PC-3 (cell line): ENCODE results near the gene AQP2. TPM values are rescaled to one million over a fixed set of nuclear protein-coding genes. Genes with fewer than 3 reads are reported as not detected.

Experiments
- ATAC-seq: fragments of 200-7000 bp; cut with Tn5 transposase; 2 replicates; pipeline ENCODE4 v1.9.1; 2020; ENCODE audit warnings: mild to moderate bottlenecking, moderate library complexity
- BruUV-seq: library from RNA; stranded (reverse); fragments of 400-500 nt; replicated peaks from 2 replicates; lab custom pipeline; 2021; lab: Mats Ljungman, UMichigan
- CTCF ChIA-PET: fragments of 300-600 bp; sonication (Branson Sonifier 250); formaldehyde crosslinking; loops from one replicate; lab custom pipeline; 2022; ENCODE audit warnings: antibody characterized with exemption; lab: Charles Lee
- POLR2A ChIA-PET: fragments of 300-600 bp; sonication (Branson Sonifier 250); formaldehyde crosslinking; loops from one replicate; lab custom pipeline; 2022; ENCODE audit warnings: antibody characterized with exemption; ENCODE audit not compliant: unreplicated experiment; lab: Charles Lee
- DNase-seq: peaks from one replicate; pipeline ENCODE4 v3.0.0-alpha.2; 2015
- H2AFZ ChIP-seq: fragments of 300-600 bp; sonication (generic); 2 replicates; pipeline ENCODE4 v1.6.0; 2016; ENCODE audit warnings: antibody characterized with exemption, low read length
- H3F3A ChIP-seq: fragments of 300-600 bp; sonication (generic); one replicate; pipeline ENCODE4 v1.6.0; 2017; ENCODE audit warnings: antibody characterized with exemption, low read length, control low read depth, mild to moderate bottlenecking; ENCODE audit not compliant: unreplicated experiment
- H3K27ac ChIP-seq: fragments of 300-600 bp; sonication (generic); 2 replicates; pipeline ENCODE4 v1.5.1; 2016; ENCODE audit warnings: mild to moderate bottlenecking, low read length
- H3K27me3 ChIP-seq: fragments of 300-600 bp; sonication (generic); 2 replicates; pipeline ENCODE4 v1.6.1; 2016; ENCODE audit warnings: low read length, mixed read lengths
- H3K36me3 ChIP-seq: fragments of 300-600 bp; sonication (generic); 2 replicates; pipeline ENCODE4 v1.6.1; 2016; ENCODE audit warnings: low read depth, mixed run types, low read length, mixed read lengths
- H3K4me1 ChIP-seq: fragments of 300-600 bp; sonication (generic); 2 replicates; pipeline ENCODE4 v1.5.1; 2016; ENCODE audit warnings: low read length; ENCODE audit not compliant: insufficient read depth
- H3K4me2 ChIP-seq: fragments of 300-600 bp; sonication (generic); 2 replicates; pipeline ENCODE4 v1.6.0; 2016; ENCODE audit warnings: low read length
- H3K4me3 ChIP-seq: fragments of 300-600 bp; sonication (generic); 2 replicates; pipeline ENCODE4 v1.5.1; 2016; ENCODE audit warnings: mild to moderate bottlenecking, low read length, mixed read lengths
- H3K79me2 ChIP-seq: fragments of 300-600 bp; sonication (generic); 2 replicates; pipeline ENCODE4 v1.6.1; 2017; ENCODE audit warnings: low read length, mixed read lengths
- H3K9ac ChIP-seq: fragments of 300-600 bp; sonication (generic); 2 replicates; pipeline ENCODE4 v1.6.0; 2016; ENCODE audit warnings: mild to moderate bottlenecking, low read length
- H3K9me2 ChIP-seq: fragments of 300-600 bp; sonication (generic); replicated peaks from 2 replicates; pipeline ENCODE4 v1.6.1; 2016; ENCODE audit warnings: mixed run types, low read length, mixed read lengths
- H3K9me3 ChIP-seq: fragments of 300-600 bp; sonication (generic); 2 replicates; pipeline ENCODE4 v1.6.1; 2016; ENCODE audit warnings: low read length, mixed read lengths
- H4K20me1 ChIP-seq: fragments of 300-600 bp; sonication (generic); 2 replicates; pipeline ENCODE4 v1.6.1; 2016; ENCODE audit warnings: low read length, mixed read lengths
- EZH2 ChIP-seq: fragments of 300-600 bp; sonication (generic); IDR thresholded peaks from one replicate; pipeline ENCODE4 v1.6.1; 2017; ENCODE audit warnings: antibody characterized with exemption, mild to moderate bottlenecking, low read length; ENCODE audit not compliant: unreplicated experiment
- EZH2phosphoT487 ChIP-seq: fragments of 300-600 bp; sonication (generic); IDR thresholded peaks from 2 replicates; pipeline ENCODE4 v1.6.1; 2018; ENCODE audit warnings: mild to moderate bottlenecking, antibody characterized with exemption, low read length, borderline replicate concordance
- intact Hi-C: fragments of 100-400 bp; cut with micrococcal nuclease; formaldehyde crosslinking; loops from 2 replicates; pipeline ENCODE4 v1.9.0; 2023
- total RNA-seq: library from RNA; depleted of rRNA; stranded (reverse); fragments of >200 nt; gene quantifications from 2 replicates; pipeline ENCODE4 v1.2.3, GENCODE V29; 2014
- TF ChIP-seq, protein P1 (sequence below): fragments of 300-600 bp; sonication (generic); conservative IDR thresholded peaks from 2 replicates; pipeline ENCODE4 v1.5.1; 2017; ENCODE audit warnings: antibody characterized with exemption, low read depth, mild to moderate bottlenecking, low read length

AQP2 gene
- total RNA-seq, 1 experiment from 2014 or later: not detected

DNA sequence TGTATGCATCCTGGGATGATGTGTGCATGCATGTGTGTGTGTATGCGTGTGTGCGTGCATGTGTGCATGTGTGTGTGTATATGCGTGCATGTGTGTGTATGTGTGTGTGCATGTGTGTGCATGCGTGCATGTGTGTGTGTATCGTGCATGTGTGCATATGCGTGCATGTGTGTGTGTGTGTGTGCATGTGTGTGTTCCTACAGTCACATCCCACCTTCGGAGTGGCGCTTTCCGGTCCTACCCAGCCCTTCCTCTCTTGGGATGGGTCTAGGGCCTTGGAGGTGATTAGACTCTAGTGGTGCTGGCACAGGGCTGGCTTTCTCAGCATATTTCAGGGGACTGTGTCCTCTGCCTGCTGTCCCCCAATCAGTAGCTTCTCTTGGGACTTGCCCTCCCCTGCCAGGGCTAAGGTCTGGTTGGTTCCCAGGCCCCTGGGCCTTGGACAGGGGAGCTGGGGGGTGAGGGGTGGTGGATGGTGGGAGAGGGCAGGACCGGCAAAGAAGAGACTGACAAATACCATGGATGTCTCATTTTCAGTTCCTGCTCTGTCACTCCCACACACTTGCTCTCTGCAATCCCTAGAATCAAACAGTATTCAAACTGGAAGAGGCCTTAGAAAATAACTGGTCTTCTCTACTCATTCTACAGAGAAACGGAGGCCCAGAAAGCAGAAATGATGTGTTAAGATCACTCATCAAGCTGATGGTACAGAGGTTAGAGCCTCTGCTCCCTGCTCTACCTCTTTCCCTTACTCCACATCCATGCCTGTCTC, 24.9 kb upstream of the AQP2 start:
- Histone ChIP-seq H4K20me1 (no peaks in the 10 kb centered on the region), H3K9me3 (no peaks in the 10 kb centered on the region), H2AFZ (no peak overlapping the region), H3K4me2 (no peak overlapping the region), H3K4me3 (no peak overlapping the region), H3K9me2 (no peaks in the 10 kb centered on the region), H3K27me3 (no peaks in the 10 kb centered on the region), H3K27ac (no peak overlapping the region), H3K36me3 (no peaks in the 10 kb centered on the region), H3K9ac (no peak overlapping the region), H3K79me2 (no peaks in the 10 kb centered on the region), H3F3A (no peaks in the 10 kb centered on the region), H3K4me1 (no peaks in the 10 kb centered on the region; the same call in 1 of the 2 replicates)
- no TSS peak for BruUV-seq
- DNase-seq (no peak), ATAC-seq (no peak)
- TF ChIP-seq, protein P1, sequence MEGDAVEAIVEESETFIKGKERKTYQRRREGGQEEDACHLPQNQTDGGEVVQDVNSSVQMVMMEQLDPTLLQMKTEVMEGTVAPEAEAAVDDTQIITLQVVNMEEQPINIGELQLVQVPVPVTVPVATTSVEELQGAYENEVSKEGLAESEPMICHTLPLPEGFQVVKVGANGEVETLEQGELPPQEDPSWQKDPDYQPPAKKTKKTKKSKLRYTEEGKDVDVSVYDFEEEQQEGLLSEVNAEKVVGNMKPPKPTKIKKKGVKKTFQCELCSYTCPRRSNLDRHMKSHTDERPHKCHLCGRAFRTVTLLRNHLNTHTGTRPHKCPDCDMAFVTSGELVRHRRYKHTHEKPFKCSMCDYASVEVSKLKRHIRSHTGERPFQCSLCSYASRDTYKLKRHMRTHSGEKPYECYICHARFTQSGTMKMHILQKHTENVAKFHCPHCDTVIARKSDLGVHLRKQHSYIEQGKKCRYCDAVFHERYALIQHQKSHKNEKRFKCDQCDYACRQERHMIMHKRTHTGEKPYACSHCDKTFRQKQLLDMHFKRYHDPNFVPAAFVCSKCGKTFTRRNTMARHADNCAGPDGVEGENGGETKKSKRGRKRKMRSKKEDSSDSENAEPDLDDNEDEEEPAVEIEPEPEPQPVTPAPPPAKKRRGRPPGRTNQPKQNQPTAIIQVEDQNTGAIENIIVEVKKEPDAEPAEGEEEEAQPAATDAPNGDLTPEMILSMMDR: no peak
- no peak for TF ChIP-seq EZH2
- POLR2A ChIA-PET: no interaction called here
- intact Hi-C loops: no loop called here
- CTCF ChIA-PET: no interaction called here

DNA sequence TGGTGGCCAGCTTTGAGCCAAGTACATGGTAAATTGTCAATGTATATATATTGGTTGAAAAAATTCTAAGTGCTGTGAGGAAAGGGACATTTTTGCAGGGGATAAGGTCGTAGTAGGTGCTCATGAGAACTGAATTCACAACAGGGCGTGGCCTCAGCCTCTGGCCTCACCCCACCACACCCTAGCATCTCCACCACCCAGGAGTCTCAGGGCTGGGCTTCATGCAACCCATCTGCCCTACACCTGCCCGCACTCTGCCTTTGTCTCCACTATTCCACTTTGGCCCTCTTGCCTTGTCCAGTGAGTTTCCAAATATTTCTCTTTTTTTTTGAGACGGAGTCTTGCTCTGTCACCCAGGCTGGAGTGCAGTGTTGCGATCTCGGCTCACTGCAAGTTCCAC, 22.1 kb upstream of the AQP2 start:
- no peaks in the 10 kb centered on the region for H3K9me2 ChIP-seq
- H3K36me3 ChIP-seq: no peaks in the 10 kb centered on the region
- H4K20me1 ChIP-seq: no peaks in the 10 kb centered on the region
- no peak overlapping the region for H3K9ac ChIP-seq
- no peaks in the 10 kb centered on the region for H3K9me3 ChIP-seq
- intact Hi-C loops: no loop called here
- no peak overlapping the region for H3K4me2 ChIP-seq
- no TSS peak for BruUV-seq
- no peak for ATAC-seq
- H3K4me1 ChIP-seq: no peaks in the 10 kb centered on the region
- H3K79me2 ChIP-seq: no peaks in the 10 kb centered on the region
- H3K27me3 ChIP-seq: no peaks in the 10 kb centered on the region
- CTCF ChIA-PET: no interaction called here
- DNase-seq: no peak
- H3F3A ChIP-seq: no peaks in the 10 kb centered on the region
- TF ChIP-seq EZH2 (no peak), EZH2phosphoT487 (no peak)
- TF ChIP-seq, protein P1: no peak
- POLR2A ChIA-PET: no interaction called here
- no peak overlapping the region for H3K4me3 ChIP-seq
- no peak overlapping the region for H2AFZ ChIP-seq
- no peak overlapping the region for H3K27ac ChIP-seq

GRCh38 chr12:49929581-49929980, 21.0 kb upstream of the AQP2 start:
- BruUV-seq: no TSS peak
- no peak overlapping the region for H3K4me2 ChIP-seq
- no peak overlapping the region for H3K27ac ChIP-seq
- no peaks in the 10 kb centered on the region for H3K36me3 ChIP-seq
- H3K4me3 ChIP-seq: no peak overlapping the region
- ATAC-seq (no peak), DNase-seq (no peak)
- H3K9me3 ChIP-seq: no peaks in the 10 kb centered on the region
- intact Hi-C loops: no loop called here
- no peaks in the 10 kb centered on the region for H3K9me2 ChIP-seq
- H3K9ac ChIP-seq: no peak overlapping the region
- no peaks in the 10 kb centered on the region; the same call in 1 of the 2 replicates for H3K4me1 ChIP-seq
- no peaks in the 10 kb centered on the region for H3F3A ChIP-seq
- no peaks in the 10 kb centered on the region for H3K27me3 ChIP-seq
- no peak overlapping the region for H2AFZ ChIP-seq
- TF ChIP-seq EZH2: no peak
- TF ChIP-seq EZH2phosphoT487: no peak
- TF ChIP-seq, protein P1: no peak
- no peaks in the 10 kb centered on the region for H3K79me2 ChIP-seq
- H4K20me1 ChIP-seq: no peaks in the 10 kb centered on the region
- POLR2A ChIA-PET: no interaction called here
- CTCF ChIA-PET: no interaction called here
